ENCODE results near the gene ADARB1.

Gene ADARB1

DNA sequence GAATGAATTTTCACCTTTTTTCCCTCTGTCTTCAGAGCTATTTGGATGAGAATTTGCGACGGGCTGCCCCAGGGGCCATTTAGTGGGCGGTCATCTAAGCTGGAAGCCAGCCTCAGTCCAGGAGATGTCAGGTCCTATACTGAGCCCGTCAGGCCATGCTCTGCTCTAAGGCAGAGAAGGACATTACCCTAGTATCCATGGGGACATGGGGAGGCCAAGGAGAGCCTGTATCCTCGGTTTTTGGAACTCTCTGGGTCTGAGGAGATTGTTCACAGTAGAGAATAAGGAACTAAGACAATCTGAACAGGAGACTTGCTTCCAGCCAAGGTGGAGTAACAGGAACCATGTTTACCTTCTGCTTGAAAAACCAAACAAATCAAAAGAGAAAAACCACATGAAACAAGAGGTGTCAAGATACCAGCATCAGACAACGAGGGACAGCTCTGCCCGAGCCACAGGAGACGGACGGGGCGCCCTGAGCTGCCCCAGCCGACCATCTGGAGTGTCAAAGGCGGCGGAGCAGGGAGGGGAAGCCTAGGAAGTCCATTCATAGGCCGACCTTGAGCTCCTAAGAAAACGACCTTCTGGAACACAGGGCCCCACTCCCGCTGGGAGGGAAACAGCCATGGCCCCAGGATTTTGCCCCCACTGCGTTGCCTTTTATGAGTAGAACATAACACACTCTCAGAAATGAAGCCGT lies 20.0 kb upstream of the ADARB1 start:
- no peak for FAIRE-seq

DNA sequence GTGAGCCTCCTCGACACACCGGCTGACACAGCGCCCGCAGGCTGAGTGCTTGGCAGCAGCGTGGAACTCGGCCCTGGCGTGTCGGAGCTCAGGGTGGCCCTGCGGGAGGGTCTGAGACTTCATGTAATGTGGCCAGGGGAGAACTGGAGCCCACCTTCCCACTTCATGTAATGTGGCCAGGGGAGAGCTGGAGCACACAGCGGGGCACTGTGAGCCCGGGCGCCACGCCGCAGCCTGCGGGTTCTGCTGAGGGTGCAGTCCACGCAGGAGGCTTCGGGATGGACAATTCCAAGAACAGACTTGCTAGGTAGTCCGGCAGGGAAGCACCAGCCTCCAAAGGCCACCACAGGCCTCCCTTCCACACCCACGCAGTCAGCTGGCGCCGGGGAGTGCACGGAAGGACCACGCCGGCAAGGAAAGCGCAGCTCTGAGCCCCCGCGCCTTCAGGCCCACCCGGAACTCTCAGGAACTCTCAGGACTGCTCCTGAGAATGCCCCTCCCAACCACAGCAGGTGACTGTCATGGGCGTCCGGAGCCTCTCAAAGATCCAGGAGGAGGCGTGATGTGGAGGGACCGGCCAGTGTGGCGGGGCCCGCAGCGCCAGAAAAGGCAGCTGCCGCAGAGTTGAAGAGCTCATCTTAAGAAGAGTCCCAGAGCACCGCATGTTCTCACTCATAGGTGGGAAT lies 19.3 kb upstream of the ADARB1 start:
- no peak for DNase-seq (ENCODE audit: insufficient read length, low spot score)

More for the DNA sequence above, 20.0 kb upstream of the ADARB1 start:
- no peak for DNase-seq (ENCODE audit: insufficient read length, low spot score)

DNA sequence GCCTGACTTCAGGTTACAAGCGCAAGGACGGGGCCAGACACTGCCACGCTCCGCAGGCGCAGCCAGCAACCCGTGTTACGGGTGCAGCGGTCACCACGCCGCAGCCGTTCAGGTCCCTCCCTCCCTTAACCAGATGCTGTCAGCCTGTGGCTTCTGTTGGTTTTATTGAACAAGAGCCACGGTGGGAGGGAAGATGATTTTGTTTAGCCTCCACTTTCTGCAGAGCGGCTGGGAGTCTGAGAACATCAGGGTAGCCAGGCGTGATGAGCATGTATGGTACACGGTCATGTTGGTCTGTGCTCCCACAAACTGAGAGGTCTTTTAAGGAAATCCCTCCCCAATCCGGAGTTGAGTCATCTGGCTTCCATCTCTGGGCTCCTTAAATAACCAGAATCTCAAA lies 18.5 kb upstream of the ADARB1 start:
- no peak for DNase-seq (ENCODE audit: insufficient read length, low spot score)
- FAIRE-seq = no peak

More for the DNA sequence above, 19.3 kb upstream of the ADARB1 start:
- FAIRE-seq = no peak

DNA sequence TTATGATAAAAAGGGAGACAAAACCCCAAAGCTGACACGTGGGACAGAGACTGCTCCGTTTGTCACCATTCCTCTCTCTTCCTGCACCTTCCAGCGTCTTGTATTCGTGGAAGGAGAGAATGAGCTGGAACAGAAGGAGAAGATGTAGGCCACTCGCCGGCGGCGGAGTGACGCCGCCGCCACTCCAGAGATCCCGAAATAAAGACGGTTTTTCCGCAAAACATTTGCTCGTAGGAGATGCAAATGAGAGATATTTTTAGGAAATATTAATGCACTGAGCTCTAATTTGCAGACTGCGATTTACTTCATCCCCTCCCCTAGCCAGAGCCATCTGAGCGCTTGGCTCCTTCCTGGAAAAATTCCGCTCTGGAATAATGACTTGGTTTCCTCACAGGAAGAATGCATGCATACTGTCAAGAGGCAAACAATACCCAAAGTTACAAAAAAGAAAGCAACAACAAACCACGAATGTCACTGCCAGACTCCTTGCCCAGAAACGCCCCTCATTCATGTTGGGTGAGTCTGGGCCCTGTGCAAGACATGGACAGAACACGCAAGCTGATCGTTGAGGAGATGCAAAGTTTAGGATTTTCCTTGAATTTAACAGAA lies 18.0 kb upstream of the ADARB1 start:
- no peak for DNase-seq (ENCODE audit: insufficient read length, low spot score)
- no peak for FAIRE-seq

DNA sequence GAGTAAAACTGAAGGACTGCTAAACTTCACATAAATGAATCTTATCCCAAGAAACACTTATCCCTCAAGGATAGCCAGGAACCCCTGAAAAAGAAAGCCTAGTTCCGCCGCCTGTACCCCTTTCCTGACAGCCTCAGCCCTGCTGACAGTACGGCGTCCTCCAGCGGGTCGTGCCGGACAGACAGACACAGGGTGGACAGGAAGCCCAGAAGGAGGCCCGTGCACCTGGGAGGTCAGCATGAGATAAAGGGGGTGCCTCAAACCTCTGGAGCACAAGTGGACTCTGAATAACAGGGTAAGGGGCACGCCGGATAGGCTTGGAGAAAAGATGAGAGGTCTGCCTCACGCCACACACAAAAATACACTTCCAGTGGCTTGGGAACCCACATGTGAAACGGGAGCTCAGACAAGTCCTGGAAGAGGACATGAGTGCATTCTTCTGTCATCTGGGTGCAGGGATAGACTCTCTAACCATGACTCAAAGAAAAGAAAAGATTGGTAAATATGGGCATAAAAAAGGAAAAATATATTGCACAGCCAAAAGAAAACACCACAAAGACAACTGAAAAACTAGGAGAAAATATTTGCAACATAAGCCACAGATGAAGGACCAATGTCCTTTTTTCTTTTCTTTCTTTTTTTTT lies 17.3 kb upstream of the ADARB1 start:
- DNase-seq (ENCODE audit: insufficient read length, low spot score) = no peak
- no peak for FAIRE-seq

DNA sequence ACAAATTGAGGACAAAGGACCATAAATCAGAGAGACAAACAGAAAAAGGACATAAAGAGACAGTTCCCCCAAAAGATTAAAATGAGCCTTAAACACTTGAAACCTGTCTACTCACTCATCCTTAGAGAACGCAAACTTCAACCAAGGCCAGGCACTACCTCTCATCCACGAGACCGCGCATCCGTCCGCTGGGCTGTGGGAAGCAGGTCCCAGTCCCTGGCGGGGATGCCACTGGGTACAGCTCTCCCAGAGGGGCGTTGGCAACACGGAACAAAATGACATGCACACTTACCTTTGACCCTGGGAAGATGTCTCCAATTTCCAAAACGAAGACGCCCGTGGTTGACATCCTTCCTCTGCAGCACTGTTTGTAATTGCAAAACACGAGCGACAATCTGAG lies 16.5 kb upstream of the ADARB1 start:
- no peak for DNase-seq (ENCODE audit: insufficient read length, low spot score)
- FAIRE-seq = no peak

DNA sequence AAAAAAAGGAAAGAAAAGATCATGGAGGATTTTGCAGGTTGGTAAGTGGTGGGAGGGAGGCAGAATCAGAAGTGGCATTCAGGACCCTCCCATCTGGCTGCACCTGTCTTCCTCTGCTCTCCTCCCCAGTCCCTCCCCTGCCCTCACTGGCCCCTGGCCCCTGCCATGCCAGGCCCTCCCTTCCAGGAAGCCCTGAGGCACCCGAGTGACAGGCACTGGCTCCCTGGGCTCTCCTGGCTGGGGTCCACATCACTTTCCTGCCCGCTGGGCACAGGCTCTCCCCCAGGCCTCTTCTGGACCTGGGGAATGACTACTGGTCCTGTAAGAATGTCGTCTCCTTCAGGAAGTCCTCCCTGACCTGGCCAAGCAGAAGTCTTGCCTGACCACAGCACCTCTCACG lies 15.3 kb upstream of the ADARB1 start:
- FAIRE-seq = no peak

DNA sequence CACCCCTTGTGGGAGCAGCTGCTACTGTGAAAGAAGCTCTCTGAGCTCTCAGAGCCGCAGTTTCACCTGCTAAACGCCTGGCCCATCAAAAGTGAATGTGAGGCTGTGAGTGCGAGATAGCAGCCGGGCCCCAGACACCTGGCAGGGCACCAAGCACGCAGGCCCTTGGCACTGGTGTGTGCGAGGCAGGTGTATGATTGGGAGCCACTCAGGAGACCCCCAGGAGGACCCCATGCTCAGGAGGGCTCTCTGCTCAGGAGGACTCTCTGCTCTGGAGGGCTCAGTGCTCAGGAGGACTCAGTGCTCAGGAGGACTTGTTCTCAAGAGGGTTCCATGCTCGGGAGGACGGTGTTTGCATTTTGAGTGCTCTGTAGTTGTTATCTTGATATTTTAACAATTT lies 14.3 kb upstream of the ADARB1 start:
- no peak for FAIRE-seq
- DNase-seq (ENCODE audit: insufficient read length, low spot score) = no peak

More for the DNA sequence above, 15.3 kb upstream of the ADARB1 start:
- no peak for DNase-seq (ENCODE audit: insufficient read length, low spot score)

DNA sequence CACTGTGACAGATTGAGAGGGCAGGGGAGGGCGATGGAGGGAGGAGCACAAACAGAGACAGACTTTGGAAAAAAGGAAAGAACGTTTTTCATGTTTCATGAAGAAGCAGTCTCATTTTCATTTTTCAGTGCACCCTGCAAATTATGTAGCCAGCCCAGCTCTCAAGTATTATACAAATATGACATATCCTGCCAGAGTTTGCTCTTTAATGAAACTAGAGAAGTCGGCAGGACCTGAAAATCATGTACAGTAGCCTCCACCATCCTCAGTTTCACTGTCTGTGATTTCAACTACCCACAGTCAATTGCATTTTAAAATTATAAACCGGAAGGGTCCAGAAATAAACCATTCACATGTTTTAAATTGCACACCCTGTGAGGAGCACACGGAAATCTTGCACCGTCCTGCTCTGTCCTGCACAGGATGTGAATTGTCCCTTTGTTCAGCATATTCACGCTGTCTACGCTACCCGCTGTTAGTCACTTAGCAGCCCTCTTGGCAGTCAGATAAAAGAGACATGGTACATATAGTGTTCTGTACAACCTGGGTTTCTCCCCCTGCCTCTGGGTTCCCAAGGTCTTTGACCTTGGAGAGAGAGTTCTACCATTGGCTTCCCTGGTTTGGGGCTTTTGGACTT lies 13.6 kb upstream of the ADARB1 start:
- DNase-seq (ENCODE audit: insufficient read length, low spot score) (no peak), FAIRE-seq (no peak)

DNA sequence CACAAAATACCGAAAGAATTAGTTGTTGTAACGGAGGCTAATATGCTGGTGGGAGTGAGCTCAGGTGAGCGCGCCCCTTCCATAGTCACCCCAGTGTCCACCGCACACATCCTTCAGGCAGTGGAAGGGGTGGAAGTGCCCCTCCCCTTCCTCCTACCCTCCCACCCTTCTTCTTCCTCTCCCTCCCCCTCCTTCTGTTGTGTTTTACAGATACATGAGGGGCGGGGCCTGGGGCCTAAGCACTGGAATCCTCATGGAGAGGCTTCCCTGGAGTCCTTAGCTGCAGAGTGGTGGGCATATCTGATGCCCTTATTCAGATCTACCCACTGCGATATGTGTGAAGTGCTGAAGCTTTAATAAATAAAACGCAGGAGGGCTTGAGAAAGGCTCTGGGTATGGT lies 10.3 kb upstream of the ADARB1 start:
- FAIRE-seq (no peak), DNase-seq (ENCODE audit: insufficient read length, low spot score) (no peak)

DNA sequence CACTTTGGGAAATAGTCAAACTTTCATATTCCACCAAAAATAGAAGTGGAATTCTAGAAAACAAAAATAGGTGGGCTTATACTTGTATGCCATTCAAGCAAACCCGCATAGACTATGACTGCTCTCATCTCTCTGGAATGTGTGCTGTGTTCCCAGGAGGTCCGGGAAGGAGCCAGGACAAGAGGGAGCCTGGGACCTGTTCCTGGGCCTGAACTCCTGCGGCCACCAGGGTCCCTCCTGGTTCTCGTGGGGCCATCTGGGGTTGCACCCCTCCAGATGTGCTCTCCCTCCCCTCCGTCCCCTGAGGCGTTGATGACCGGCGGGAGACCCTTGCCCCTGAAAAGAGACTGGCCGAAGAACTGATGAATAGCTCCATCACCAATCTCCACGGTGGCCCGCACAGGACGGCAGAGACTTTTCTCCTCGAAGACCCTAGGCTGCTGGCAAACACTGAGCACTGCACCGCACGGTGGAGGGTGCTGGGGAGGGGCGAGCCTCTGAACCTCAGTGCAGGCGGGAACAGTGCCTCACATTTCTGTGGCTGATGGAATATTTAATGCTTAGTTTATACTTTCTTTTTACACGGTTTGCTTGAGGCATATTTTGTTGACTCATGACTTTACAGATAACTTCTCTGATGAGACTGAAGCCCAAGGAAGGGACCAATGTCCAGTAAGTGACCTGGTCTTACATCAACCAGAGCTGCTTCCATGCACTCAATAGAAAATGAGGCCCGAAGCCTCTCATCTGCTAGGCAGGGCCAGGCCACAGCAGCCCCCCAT lies 9.6 kb upstream of the ADARB1 start:
- DNase-seq (ENCODE audit: insufficient read length, low spot score) (peak; percentile 54), FAIRE-seq (no peak)

DNA sequence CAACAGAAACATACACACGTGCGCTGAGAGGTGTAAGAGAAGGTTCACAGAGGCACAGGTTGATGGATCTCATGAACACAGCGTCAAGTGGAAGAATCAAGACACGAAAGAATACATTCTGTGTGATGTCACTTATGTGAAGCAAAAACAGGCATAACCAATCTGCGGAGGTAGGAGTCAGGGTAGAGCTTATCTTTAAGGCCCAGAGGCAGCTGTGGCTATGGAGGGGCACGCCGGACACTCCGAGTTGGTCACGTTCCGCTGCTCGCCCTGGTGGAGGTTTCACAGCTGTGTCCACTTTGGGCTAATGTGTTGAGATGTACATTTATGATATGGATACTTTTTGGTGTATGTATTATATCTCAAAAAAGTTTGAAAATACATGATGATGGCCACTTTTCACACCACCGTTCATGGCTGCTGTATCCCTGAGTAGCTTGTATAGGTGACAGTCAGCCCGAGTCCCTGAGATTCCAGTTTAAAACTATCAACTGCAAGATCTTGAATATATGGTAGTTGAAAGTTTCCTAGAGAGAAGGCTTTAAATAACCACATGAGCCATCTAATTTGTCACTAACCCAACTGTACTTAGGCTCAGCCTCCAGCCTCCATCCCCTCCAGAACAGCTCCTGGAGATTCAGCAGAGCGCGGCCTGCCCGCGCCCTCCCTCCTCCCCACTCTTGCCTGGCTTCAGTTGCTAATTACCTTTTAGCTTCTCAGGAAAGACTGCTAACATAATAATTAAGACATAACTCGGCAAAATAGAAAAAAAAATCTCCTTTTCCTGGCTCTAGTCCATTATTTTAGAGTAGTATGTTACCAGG lies 6.7 kb upstream of the ADARB1 start:
- FAIRE-seq = peak; percentile 33
- no peak for DNase-seq (ENCODE audit: insufficient read length, low spot score)

DNA sequence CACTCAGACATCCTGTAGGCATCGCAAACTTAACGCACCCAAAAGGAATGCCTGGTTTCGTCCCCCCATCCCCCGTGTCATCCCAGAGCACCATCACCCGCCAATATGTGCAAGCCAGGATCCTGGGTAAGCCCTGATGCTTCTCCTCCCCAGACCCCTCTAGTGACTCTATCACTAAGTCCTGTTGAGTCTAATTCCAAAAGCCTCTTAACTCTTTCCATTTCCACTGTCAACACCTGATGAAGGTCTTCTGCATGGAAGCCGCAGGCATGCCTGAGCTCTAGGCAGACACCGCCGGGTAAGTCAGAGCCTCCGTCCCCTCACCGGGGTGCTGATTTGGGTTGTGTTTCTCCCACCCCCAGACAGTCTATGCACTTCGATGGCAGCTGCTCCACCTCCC lies 5.3 kb upstream of the ADARB1 start:
- DNase-seq (ENCODE audit: insufficient read length, low spot score) (no peak), FAIRE-seq (no peak)

DNA sequence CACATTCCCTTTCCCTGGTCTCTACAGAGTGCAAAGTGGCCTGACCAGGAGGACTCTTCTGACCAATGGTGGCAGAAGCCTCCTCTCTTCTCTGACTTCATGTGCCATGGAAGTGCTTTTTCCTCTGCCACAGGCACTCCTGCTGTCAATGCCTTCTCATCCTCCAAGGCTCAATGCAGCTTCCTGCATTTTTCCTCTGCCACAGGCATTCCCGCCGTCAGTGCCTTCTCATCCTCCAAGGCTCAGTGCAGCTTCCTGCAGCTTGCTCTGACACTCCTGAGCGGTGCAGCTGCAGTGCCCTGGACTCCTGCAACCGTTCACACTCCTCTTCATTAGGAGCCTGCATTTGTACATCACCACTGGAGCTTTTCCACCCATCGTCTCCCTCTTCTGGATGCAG lies 4.7 kb upstream of the ADARB1 start:
- DNase-seq (ENCODE audit: insufficient read length, low spot score) (no peak), FAIRE-seq (no peak)

DNA sequence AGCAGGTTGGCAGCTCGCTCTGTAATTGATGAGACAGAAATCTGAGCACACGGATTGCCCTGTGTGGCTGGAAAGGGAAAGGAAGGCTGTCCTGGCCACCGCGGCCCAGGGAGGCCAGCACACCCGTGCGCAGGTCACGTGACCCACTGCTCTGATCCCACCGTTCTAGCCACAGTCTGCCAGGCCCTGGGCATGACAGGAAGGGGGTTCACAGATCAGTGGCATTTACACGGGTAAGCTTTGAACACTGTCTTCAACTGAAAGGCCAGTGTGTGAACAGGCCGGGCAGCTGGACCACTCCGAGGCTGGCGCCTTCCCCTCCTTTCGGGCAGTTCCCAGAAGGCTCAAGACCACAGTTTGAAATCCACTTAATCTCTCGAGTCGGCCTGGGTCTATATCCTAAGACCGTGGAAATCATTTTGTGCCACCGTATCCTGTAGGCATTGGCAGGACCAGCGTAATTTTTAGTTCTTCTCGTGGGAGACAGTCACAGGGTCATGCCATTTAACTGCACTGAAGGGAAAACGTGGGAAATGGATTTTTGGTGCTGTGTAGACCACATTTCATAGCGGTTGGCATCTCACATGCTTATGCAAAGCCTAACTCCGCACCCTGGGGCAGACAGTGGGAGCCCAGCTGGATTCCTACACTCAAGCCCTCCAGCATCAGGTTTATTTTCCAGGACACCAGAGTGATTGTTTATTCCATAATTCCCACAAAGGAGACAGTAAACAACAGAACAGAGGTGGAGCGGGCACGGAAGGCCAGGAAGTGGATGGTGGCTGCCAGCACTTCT lies 3.1 kb upstream of the ADARB1 start:
- DNase-seq (ENCODE audit: insufficient read length, low spot score) = no peak
- FAIRE-seq = no peak

DNA sequence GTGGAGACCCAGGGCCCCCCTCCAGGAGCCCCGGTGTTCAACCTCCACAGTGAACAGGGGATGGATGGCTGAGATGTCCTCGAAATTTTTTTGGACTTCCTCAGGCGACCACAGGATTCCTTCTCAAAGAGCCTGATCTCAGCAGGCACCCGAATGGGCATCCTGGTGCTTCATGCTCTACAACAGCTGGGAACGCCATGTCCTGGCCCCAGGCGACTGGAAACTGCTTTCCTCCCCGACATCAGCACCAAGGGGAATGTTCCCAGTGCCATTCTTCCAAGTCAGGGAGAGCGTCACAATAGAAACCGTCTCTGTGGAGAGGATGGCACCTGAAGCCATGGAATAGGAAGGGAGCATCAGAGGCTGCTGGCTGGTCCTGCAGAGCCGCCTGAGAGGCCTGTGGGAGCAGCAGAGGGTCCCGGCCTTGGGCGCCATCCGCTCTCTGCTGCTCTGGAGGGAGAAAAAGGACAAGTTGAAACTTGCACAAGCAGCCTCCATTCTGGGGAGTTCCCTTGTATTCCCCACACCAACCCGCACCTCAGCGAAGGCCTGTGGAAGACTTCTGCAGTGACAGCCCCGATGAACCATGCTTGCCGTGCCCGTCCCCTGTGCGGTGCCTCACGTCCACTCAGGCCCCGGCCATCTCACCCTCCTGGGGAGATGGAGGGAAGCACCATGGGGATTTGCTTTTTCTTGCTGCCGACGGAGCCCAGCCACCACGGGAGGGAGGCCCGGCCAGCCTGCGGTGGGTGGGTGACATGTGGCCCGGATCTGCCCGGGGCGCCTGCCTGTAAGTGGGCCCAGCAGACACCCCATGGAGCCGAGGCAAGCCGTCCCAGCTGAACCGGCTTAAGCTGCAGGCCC lies 2.3 kb upstream of the ADARB1 start:
- DNase-seq (ENCODE audit: insufficient read length, low spot score) = no peak
- FAIRE-seq = no peak

DNA sequence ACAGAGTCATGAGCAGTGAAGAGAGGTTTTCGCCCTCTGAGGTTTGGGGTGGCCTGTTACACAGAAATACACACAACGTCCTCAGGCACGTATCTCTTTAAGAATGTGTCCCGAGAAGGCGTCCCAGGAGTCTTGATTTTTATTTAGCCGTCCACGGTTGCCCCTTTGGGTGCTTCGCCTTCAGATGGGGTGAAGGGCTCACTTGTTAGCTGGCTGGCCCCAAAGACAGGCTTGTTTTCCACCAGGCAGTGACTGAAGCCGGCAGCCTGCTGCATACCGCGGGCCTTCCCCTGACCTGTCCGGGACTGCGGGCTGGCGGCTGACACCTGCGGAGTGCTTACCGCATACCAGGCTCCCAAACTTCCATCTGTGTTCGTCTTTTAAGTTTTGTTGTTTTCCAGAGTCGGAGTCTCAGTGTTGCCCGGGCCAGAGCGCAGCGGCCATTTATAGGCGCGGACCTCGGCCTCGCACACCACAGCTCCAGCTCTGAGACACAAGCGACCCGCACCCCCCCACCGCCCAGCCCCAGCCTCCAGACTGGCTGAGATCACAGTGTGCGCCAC lies 1.6 kb upstream of the ADARB1 start:
- FAIRE-seq = no peak
- DNase-seq (ENCODE audit: insufficient read length, low spot score) = no peak

All from HTR-8/SVneo (cell line).